AG09309 (cell line): ENCODE results near the gene CLEC16A.

Experiments
- DNase-seq: peaks from one replicate; pipeline ENCODE4 v3.0.0-alpha.2; 2010; ENCODE audit warnings: low read depth
- H3K4me3 ChIP-seq: 2 replicates; pipeline ENCODE4 v1.5.1; 2011; ENCODE audit warnings: mild to moderate bottlenecking, low read depth, low read length, moderate library complexity; ENCODE audit not compliant: control insufficient read depth
- TF ChIP-seq, protein P1 (sequence below): IDR thresholded peaks from 2 replicates; pipeline ENCODE4 v1.5.1; 2011; ENCODE audit warnings: mild to moderate bottlenecking, low read depth, low read length, inconsistent platforms; ENCODE audit not compliant: insufficient read depth, control insufficient read depth; ENCODE audit errors: missing control alignments

The CLEC16A gene

DNA sequence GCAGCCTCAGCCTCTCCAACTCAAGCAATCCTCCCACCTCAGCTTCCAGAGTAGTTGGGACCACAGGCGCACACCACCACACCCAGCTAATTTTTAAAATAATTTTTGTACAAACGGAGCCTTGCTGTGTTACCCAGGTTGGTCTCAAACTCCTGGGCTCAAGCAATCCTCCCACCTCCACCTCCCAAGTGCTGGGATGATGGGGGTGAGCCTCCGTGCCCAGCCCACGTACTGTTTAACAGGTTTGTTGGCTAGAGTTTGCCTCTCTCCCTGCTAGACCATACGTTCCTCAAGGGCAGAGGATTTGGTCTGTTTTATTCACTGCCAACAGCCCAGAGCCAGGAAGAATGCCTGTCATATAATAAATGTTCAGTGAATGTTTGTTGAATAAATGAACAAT is 285.1 kb downstream of the CLEC16A start:
- TF ChIP-seq, protein P1, sequence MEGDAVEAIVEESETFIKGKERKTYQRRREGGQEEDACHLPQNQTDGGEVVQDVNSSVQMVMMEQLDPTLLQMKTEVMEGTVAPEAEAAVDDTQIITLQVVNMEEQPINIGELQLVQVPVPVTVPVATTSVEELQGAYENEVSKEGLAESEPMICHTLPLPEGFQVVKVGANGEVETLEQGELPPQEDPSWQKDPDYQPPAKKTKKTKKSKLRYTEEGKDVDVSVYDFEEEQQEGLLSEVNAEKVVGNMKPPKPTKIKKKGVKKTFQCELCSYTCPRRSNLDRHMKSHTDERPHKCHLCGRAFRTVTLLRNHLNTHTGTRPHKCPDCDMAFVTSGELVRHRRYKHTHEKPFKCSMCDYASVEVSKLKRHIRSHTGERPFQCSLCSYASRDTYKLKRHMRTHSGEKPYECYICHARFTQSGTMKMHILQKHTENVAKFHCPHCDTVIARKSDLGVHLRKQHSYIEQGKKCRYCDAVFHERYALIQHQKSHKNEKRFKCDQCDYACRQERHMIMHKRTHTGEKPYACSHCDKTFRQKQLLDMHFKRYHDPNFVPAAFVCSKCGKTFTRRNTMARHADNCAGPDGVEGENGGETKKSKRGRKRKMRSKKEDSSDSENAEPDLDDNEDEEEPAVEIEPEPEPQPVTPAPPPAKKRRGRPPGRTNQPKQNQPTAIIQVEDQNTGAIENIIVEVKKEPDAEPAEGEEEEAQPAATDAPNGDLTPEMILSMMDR: no peak
- no peak overlapping the region for H3K4me3 ChIP-seq
- DNase-seq: no peak

DNA sequence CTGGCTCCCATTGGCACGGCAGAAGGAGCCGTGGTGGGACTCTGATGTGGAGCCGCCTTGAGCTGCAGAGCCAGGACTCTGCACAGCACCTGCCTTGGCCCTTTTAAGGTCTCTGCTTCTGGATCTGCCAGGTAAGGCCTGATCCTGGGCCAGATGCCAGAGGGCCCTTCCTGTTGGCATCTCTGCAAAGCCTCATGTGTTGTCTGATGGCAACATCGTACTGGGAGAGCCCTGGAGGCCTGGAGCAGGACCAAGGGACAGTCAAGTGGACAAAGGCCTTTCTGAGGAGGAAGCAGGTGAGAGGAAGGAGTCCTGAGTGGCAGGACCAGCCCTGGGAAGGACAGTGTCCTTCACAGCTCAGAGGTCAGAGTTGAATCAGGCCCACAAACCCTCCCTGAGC is 285.5 kb downstream of the CLEC16A start:
- no peak for DNase-seq
- H3K4me3 ChIP-seq: no peak overlapping the region
- TF ChIP-seq, protein P1: no peak

DNA sequence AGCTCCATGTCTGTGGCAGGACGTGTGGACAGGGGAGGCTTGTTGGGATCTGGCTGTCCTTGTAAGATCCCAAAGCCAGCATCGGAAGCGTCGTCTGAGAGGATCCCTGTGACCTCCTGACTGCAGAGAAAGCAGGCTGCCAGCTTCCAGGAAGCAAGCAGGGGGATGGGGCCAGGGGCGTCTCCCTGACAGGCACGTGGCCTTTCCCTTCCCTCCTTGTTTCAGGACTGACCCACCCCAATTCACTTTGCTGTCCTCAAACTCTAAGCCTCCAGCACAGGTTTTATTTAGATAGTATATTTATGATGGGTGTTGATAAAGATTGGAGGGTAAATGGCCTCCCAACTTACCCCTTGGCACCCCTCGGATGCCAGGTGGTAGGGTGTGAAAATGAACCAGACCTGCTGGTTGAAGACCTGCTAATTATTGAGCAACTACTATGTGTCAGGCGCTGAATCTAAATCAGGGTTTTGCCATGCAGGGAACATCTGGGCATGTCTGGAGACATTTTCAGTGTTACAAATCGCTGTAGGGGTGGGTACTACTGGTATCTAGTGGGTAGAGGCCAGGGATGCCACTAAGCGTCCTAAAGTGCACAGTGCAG is 287.1 kb downstream of the CLEC16A start:
- no peak overlapping the region for H3K4me3 ChIP-seq
- TF ChIP-seq, protein P1: no peak
- no peak for DNase-seq
